Upper lobe of left lung (tissue), 4 donors: ENCODE measurements around the gene CUBN.

Experiments
- CTCF ChIP-seq, 6 experiments: fragments of 450-650 bp in 4 of 6; fragments of 200-600 bp in 2 of 6; sonication (generic) in 2 of 6; IDR thresholded peaks; one replicate each; pipeline ENCODE4 v1.5.1; 2016 to 2019; ENCODE audit warnings: antibody characterized with exemption in 6 of 6
- EP300 ChIP-seq, 4 donors: sonication (generic); formaldehyde crosslinking; IDR thresholded peaks; one replicate each; pipeline ENCODE4 v1.5.1; 2017; ENCODE audit warnings: antibody characterized with exemption in 4 of 4, control low read depth in 2 of 4
- POLR2A ChIP-seq, 4 donors: fragments of 450-650 bp; IDR thresholded peaks; one replicate each; pipeline ENCODE4 v1.5.1; 2016 to 2017; ENCODE audit warnings: antibody characterized with exemption in 4 of 4, mild to moderate bottlenecking in 2 of 4
- POLR2AphosphoS5 ChIP-seq, 2 donors: sonication (generic); formaldehyde crosslinking; IDR thresholded peaks; one replicate each; pipeline ENCODE4 v1.5.1; 2017; ENCODE audit warnings: antibody characterized with exemption in 2 of 2

- TF ChIP-seq CTCF (IDR thresholded peaks at IDR 0.05) (no peak), POLR2AphosphoS5 (IDR thresholded peaks at IDR 0.05) (no peak), EP300 (IDR thresholded peaks at IDR 0.05) (no peak), POLR2A (IDR thresholded peaks at IDR 0.05) (no peak)
These were observed 205.9 kb downstream of the CUBN start for GRCh38 chr10:16923726-16924125.
